ENCODE results near the gene CCDC91. TPM values are rescaled to one million over a fixed set of nuclear protein-coding genes. Genes with fewer than 3 reads are reported as not detected.

The CCDC91 gene
- total and polyA plus RNA-seq, 9 of the 15 experiments (the other 6 are each of a cell fraction or from before 2014, with no cell fraction given): 10.1 to 31.1 (median 26.3) TPM

DNA sequence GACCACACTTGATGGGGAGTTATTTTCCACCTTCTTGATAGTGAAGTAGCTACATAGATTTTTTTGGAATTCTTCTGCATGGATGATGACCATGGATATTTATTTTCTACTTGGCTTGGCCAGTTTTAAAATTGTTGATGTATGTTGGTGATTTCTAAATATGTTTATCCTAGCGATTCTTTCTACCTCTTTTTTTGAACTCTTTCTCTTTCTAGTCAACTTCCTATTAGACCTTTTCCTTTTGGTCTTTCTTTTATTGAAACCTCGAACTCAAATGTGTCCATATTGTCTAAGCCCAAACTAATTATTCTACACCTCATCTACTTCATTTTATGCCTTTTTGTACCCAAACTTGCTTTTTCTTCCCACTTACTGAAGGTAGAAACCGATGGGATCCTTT, 37.0 kb downstream of the CCDC91 start (continued):
- TF ChIP-seq CLOCK (CRISPR knock-in tag; IDR thresholded peaks at IDR 0.05; ENCODE audit: borderline replicate concordance) (no peak), CHCHD3 (CRISPR knock-in tag; IDR thresholded peaks at IDR 0.05) (no peak), ARID3B (CRISPR knock-in tag; IDR thresholded peaks at IDR 0.05; ENCODE audit: borderline replicate concordance) (no peak), STAT6 (CRISPR knock-in tag; IDR thresholded peaks at IDR 0.05) (no peak), KDM2B (CRISPR knock-in tag; IDR thresholded peaks at IDR 0.05) (no peak)
